Measurements from ENCODE around the gene ANG.

DNA sequence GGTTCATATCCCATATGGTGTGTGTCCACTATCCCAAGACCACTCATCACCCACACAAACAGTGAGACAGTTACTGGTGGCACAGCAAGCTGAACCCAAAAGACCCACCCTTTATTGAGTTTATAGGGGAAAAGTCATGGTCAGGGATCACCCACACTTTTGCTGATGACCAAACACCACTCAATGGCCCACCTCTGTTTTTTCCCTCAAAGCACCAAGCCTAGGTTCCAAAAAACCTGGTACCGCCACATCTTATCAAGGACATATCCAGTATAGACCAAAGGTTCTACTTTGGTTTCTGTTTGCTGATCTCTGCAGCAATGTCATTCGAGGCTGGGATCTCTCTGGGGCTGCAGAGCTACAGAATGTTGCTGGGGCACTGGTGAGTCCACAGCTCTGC is 27.4 kb upstream of the ANG start:
- TF ChIP-seq, protein P1, sequence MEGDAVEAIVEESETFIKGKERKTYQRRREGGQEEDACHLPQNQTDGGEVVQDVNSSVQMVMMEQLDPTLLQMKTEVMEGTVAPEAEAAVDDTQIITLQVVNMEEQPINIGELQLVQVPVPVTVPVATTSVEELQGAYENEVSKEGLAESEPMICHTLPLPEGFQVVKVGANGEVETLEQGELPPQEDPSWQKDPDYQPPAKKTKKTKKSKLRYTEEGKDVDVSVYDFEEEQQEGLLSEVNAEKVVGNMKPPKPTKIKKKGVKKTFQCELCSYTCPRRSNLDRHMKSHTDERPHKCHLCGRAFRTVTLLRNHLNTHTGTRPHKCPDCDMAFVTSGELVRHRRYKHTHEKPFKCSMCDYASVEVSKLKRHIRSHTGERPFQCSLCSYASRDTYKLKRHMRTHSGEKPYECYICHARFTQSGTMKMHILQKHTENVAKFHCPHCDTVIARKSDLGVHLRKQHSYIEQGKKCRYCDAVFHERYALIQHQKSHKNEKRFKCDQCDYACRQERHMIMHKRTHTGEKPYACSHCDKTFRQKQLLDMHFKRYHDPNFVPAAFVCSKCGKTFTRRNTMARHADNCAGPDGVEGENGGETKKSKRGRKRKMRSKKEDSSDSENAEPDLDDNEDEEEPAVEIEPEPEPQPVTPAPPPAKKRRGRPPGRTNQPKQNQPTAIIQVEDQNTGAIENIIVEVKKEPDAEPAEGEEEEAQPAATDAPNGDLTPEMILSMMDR (IDR thresholded peaks at IDR 0.05), result no peak
- no peak for TF ChIP-seq EZH2 (IDR thresholded peaks at IDR 0.05; ENCODE audit: borderline replicate concordance, insufficient read depth, low read depth, low read length, poor library complexity, severe bottlenecking)

Measured in B cell (primary cell).